HEK293 (cell line): ENCODE data around the gene AFF2.

Source experiments
- CTCF ChIA-PET: fragments of 350-600 bp; formaldehyde crosslinking; extraction: SDS; loops from one replicate; lab custom pipeline; 2021; ENCODE audit warnings: antibody characterized with exemption; lab: Yijun Ruan, JAX
- POLR2A ChIA-PET: fragments of 300-600 bp; formaldehyde crosslinking; extraction: SDS; loops from one replicate; lab custom pipeline; 2020; ENCODE audit warnings: antibody characterized with exemption, inconsistent platforms; lab: Yijun Ruan, JAX
- H3K27ac ChIP-seq: fragments of 200-500 bp; sonication (Bioruptor generic); 2 replicates; pipeline ENCODE4 v1.5.1; 2014; ENCODE audit warnings: low read depth, low read length, control low read depth, inconsistent platforms; ENCODE audit errors: extremely low read depth
- H3K36me3 ChIP-seq, 2 experiments: fragments of 200-500 bp in 1 of 2; sonication (Bioruptor generic) in 1 of 2; 1 replicate in 1 of 2; 2 replicates in 1 of 2; pipeline ENCODE4 v1.5.1; 2014 to 2017; ENCODE audit warnings: inconsistent platforms in 2 of 2, low read length in 2 of 2; ENCODE audit not compliant: control insufficient read depth in 2 of 2, insufficient read depth in 1 of 2
- H3K4me1 ChIP-seq: fragments of 200-500 bp; sonication (Bioruptor generic); 2 replicates; pipeline ENCODE4 v1.5.1; 2014; ENCODE audit warnings: mild to moderate bottlenecking, low read length, inconsistent platforms; ENCODE audit not compliant: control insufficient read depth, insufficient read depth
- H3K4me3 ChIP-seq: 2 replicates; pipeline ENCODE4 v1.5.1; 2011; ENCODE audit warnings: low read depth, mild to moderate bottlenecking, control low read depth, low read length, moderate library complexity
- H3K9me3 ChIP-seq: fragments of 200-500 bp; sonication (Bioruptor generic); 2 replicates; pipeline ENCODE4 v1.5.1; 2014; ENCODE audit warnings: low read depth, low read length, inconsistent platforms; ENCODE audit not compliant: control insufficient read depth, insufficient read depth
- GLI2 ChIP-seq: fragments of 450-650 bp; formaldehyde crosslinking; IDR thresholded peaks from 2 replicates; pipeline ENCODE4; 2017; ENCODE audit warnings: missing biosample characterization, missing genetic modification characterization, low read depth, borderline replicate concordance
- IKZF3 ChIP-seq: fragments of 450-650 bp; IDR thresholded peaks from 2 replicates; pipeline ENCODE4 v1.5.0; 2018; ENCODE audit warnings: missing biosample characterization, mild to moderate bottlenecking, missing genetic modification characterization, moderate library complexity
- SCRT1 ChIP-seq: fragments of 450-650 bp; formaldehyde crosslinking; IDR thresholded peaks from 2 replicates; pipeline ENCODE4 v1.5.1; 2016; ENCODE audit warnings: missing biosample characterization, missing genetic modification characterization, borderline replicate concordance
- ZBTB21 ChIP-seq: fragments of 450-650 bp; formaldehyde crosslinking; IDR thresholded peaks from 2 replicates; pipeline ENCODE4 v1.5.1; 2017; ENCODE audit warnings: missing biosample characterization, missing genetic modification characterization
- ZBTB8A ChIP-seq: fragments of 450-650 bp; formaldehyde crosslinking; IDR thresholded peaks from 2 replicates; pipeline ENCODE4 v1.5.1; 2016; ENCODE audit warnings: missing biosample characterization, missing genetic modification characterization
- ZNF112 ChIP-seq: fragments of 450-650 bp; formaldehyde crosslinking; IDR thresholded peaks from 2 replicates; pipeline ENCODE4 v1.5.0; 2017; ENCODE audit warnings: missing biosample characterization, missing genetic modification characterization
- ZNF16 ChIP-seq: fragments of 450-650 bp; formaldehyde crosslinking; IDR thresholded peaks from 2 replicates; pipeline ENCODE4 v1.5.1; 2016; ENCODE audit warnings: low read depth, missing biosample characterization, missing genetic modification characterization
- ZNF184 ChIP-seq: fragments of 450-650 bp; IDR thresholded peaks from 2 replicates; pipeline ENCODE4 v1.5.1; 2018; ENCODE audit warnings: missing biosample characterization, mild to moderate bottlenecking, missing genetic modification characterization
- ZNF221 ChIP-seq: fragments of 450-650 bp; formaldehyde crosslinking; IDR thresholded peaks from 2 replicates; pipeline ENCODE4 v1.5.1; 2017; ENCODE audit warnings: missing biosample characterization, missing genetic modification characterization, borderline replicate concordance
- ZNF23 ChIP-seq: fragments of 450-650 bp; formaldehyde crosslinking; IDR thresholded peaks from 2 replicates; pipeline ENCODE4 v1.5.1; 2016; ENCODE audit warnings: missing biosample characterization, missing genetic modification characterization, borderline replicate concordance
- ZNF341 ChIP-seq: fragments of 450-650 bp; formaldehyde crosslinking; IDR thresholded peaks from 2 replicates; pipeline ENCODE4; 2016; ENCODE audit warnings: low read depth, missing biosample characterization, missing genetic modification characterization
- ZNF48 ChIP-seq: fragments of 450-650 bp; formaldehyde crosslinking; IDR thresholded peaks from 2 replicates; pipeline ENCODE4 v1.5.1; 2016; ENCODE audit warnings: missing biosample characterization, missing genetic modification characterization
- ZNF549 ChIP-seq: fragments of 450-650 bp; IDR thresholded peaks from 2 replicates; pipeline ENCODE4 v1.5.1; 2018; ENCODE audit warnings: missing biosample characterization, missing genetic modification characterization, mild to moderate bottlenecking, inconsistent platforms, moderate library complexity
- ZNF555 ChIP-seq: fragments of 450-650 bp; formaldehyde crosslinking; conservative IDR thresholded peaks from 2 replicates; pipeline ENCODE4 v1.5.1; 2017; ENCODE audit warnings: missing biosample characterization, mild to moderate bottlenecking, missing genetic modification characterization, inconsistent platforms
- ZNF585B ChIP-seq: fragments of 450-650 bp; formaldehyde crosslinking; IDR thresholded peaks from 2 replicates; pipeline ENCODE4 v1.5.1; 2016; ENCODE audit warnings: missing biosample characterization, missing genetic modification characterization
- ZNF596 ChIP-seq: fragments of 450-650 bp; IDR thresholded peaks from 2 replicates; pipeline ENCODE4 v1.5.0; 2018; ENCODE audit warnings: missing biosample characterization, mild to moderate bottlenecking, missing genetic modification characterization, moderate library complexity
- ZNF600 ChIP-seq: fragments of 450-650 bp; formaldehyde crosslinking; IDR thresholded peaks from 2 replicates; pipeline ENCODE4 v1.5.1; 2016; ENCODE audit warnings: missing biosample characterization, missing genetic modification characterization
- ZNF610 ChIP-seq: fragments of 450-650 bp; formaldehyde crosslinking; IDR thresholded peaks from 2 replicates; pipeline ENCODE4 v1.5.1; 2016; ENCODE audit warnings: missing biosample characterization, missing genetic modification characterization, borderline replicate concordance
- ZNF660 ChIP-seq: fragments of 450-650 bp; IDR thresholded peaks from 2 replicates; pipeline ENCODE4 v1.5.1; 2018; ENCODE audit warnings: missing biosample characterization, mild to moderate bottlenecking, missing genetic modification characterization
- ZNF701 ChIP-seq: fragments of 450-650 bp; formaldehyde crosslinking; IDR thresholded peaks from 2 replicates; pipeline ENCODE4 v1.5.1; 2016; ENCODE audit warnings: missing biosample characterization, missing genetic modification characterization
- ZNF776 ChIP-seq: fragments of 450-650 bp; formaldehyde crosslinking; IDR thresholded peaks from 2 replicates; pipeline ENCODE4 v1.5.0; 2017; ENCODE audit warnings: missing biosample characterization, missing genetic modification characterization, borderline replicate concordance
- ZNF791 ChIP-seq: fragments of 450-650 bp; formaldehyde crosslinking; IDR thresholded peaks from 2 replicates; pipeline ENCODE4 v1.5.1; 2016; ENCODE audit warnings: missing biosample characterization, missing genetic modification characterization
- TF ChIP-seq, protein P1 (sequence below): fragments of 450-650 bp; formaldehyde crosslinking; IDR thresholded peaks from 2 replicates; pipeline ENCODE4 v1.5.1; 2017; ENCODE audit warnings: missing biosample characterization, mild to moderate bottlenecking, missing genetic modification characterization, moderate library complexity
- TF ChIP-seq, protein P2 (sequence below): sonication (generic); formaldehyde crosslinking; IDR thresholded peaks from 2 replicates; pipeline ENCODE4 v1.8.1; 2022; ENCODE audit warnings: mild to moderate bottlenecking, moderate library complexity, missing genetic modification reagents
- TF ChIP-seq, protein P3 (sequence below): fragments of 450-650 bp; formaldehyde crosslinking; IDR thresholded peaks from 2 replicates; pipeline ENCODE4 v1.5.1; 2016; ENCODE audit warnings: missing biosample characterization, missing genetic modification characterization, borderline replicate concordance
- TF ChIP-seq, protein P4 (sequence below): fragments of 450-650 bp; formaldehyde crosslinking; IDR thresholded peaks from 2 replicates; pipeline ENCODE4 v1.5.1; 2016; ENCODE audit warnings: missing biosample characterization, missing genetic modification characterization

The AFF2 gene

DNA sequence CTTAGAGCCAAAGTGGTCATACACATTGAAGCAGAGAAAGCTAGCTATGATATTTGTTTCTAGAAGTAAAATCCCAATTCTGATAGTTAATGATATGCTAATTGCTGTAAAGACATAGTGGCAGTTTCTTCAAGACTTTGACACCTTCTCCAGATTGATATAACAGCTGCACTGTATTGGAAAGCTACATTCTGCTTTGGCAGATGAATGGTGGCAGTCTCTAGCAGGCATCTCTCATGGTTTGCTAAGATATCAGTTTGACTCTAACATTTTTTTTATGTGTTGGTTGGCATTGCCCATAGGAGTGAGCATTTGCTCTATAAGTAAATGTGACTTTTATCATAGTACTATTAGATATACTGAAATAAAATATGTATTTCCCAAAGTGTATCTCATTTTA lies 128.2 kb downstream of the AFF2 start:
- H3K4me1 ChIP-seq, result no peaks in the 10 kb centered on the region
- H3K4me3 ChIP-seq, result no peak overlapping the region
- no peak overlapping the region for H3K27ac ChIP-seq
- ChIA-PET POLR2A (no interaction called here), CTCF (no interaction called here)
- no peak for TF ChIP-seq ZNF776
- no peak for TF ChIP-seq ZNF16 (tag by site-specific recombination)
- no peak for TF ChIP-seq ZNF184 (tag by site-specific recombination)
- TF ChIP-seq ZNF112 (tag by site-specific recombination), result no peak
- no peak for TF ChIP-seq ZNF600
- TF ChIP-seq, protein P1, sequence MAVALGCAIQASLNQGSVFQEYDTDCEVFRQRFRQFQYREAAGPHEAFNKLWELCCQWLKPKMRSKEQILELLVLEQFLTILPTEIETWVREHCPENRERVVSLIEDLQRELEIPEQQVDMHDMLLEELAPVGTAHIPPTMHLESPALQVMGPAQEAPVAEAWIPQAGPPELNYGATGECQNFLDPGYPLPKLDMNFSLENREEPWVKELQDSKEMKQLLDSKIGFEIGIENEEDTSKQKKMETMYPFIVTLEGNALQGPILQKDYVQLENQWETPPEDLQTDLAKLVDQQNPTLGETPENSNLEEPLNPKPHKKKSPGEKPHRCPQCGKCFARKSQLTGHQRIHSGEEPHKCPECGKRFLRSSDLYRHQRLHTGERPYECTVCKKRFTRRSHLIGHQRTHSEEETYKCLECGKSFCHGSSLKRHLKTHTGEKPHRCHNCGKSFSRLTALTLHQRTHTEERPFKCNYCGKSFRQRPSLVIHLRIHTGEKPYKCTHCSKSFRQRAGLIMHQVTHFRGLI (tag by site-specific recombination), result no peak
- TF ChIP-seq ZBTB21, result no peak
- no peak for TF ChIP-seq ZNF791 (tag by site-specific recombination)
- TF ChIP-seq SCRT1 (tag by site-specific recombination), result no peak
- TF ChIP-seq, protein P2, sequence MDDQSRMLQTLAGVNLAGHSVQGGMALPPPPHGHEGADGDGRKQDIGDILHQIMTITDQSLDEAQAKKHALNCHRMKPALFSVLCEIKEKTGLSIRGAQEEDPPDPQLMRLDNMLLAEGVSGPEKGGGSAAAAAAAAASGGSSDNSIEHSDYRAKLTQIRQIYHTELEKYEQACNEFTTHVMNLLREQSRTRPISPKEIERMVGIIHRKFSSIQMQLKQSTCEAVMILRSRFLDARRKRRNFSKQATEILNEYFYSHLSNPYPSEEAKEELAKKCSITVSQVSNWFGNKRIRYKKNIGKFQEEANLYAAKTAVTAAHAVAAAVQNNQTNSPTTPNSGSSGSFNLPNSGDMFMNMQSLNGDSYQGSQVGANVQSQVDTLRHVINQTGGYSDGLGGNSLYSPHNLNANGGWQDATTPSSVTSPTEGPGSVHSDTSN (CRISPR knock-in tag), result no peak
- no peak for TF ChIP-seq ZNF555 (tag by site-specific recombination)
- no peak for TF ChIP-seq ZNF48 (tag by site-specific recombination)
- TF ChIP-seq ZNF596 (tag by site-specific recombination), result no peak
- H3K9me3 ChIP-seq, result no peaks in the 10 kb centered on the region
- no peaks in the 10 kb centered on the region for H3K36me3 ChIP-seq

DNA sequence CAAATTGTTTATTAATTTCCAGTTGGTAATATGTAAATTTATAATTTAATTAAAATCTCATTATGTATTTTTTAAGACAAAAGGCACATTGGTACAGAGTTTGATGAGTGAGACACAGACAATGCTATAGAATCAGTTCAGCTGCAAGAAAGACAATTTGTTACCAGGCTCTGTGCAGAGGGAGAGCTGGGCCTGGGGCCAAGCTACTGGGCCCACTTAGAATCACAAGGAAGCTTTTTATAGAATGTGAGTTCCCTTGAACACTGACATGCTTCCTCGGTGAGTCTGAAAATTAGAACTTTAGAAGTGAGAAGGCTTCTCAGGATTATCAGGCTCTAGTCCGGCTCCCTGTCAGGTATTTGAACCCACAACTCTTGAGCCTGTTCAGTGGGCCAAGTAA lies 129.0 kb downstream of the AFF2 start:
- no peaks in the 10 kb centered on the region for H3K36me3 ChIP-seq
- ChIA-PET POLR2A (no interaction called here), CTCF (no interaction called here)
- no peaks in the 10 kb centered on the region for H3K4me1 ChIP-seq
- H3K27ac ChIP-seq, result no peak overlapping the region
- H3K4me3 ChIP-seq, result no peak overlapping the region
- H3K9me3 ChIP-seq, result no peaks in the 10 kb centered on the region
- TF ChIP-seq ZNF610 (no peak), IKZF3 (no peak), ZNF660 (tag by site-specific recombination) (no peak), ZNF701 (no peak), ZNF585B (tag by site-specific recombination) (no peak), ZNF23 (tag by site-specific recombination) (no peak), ZNF221 (tag by site-specific recombination) (no peak), ZNF341 (tag by site-specific recombination) (no peak), ZBTB8A (tag by site-specific recombination) (no peak), GLI2 (tag by site-specific recombination) (no peak), ZNF549 (tag by site-specific recombination) (no peak)
- TF ChIP-seq, protein P3, sequence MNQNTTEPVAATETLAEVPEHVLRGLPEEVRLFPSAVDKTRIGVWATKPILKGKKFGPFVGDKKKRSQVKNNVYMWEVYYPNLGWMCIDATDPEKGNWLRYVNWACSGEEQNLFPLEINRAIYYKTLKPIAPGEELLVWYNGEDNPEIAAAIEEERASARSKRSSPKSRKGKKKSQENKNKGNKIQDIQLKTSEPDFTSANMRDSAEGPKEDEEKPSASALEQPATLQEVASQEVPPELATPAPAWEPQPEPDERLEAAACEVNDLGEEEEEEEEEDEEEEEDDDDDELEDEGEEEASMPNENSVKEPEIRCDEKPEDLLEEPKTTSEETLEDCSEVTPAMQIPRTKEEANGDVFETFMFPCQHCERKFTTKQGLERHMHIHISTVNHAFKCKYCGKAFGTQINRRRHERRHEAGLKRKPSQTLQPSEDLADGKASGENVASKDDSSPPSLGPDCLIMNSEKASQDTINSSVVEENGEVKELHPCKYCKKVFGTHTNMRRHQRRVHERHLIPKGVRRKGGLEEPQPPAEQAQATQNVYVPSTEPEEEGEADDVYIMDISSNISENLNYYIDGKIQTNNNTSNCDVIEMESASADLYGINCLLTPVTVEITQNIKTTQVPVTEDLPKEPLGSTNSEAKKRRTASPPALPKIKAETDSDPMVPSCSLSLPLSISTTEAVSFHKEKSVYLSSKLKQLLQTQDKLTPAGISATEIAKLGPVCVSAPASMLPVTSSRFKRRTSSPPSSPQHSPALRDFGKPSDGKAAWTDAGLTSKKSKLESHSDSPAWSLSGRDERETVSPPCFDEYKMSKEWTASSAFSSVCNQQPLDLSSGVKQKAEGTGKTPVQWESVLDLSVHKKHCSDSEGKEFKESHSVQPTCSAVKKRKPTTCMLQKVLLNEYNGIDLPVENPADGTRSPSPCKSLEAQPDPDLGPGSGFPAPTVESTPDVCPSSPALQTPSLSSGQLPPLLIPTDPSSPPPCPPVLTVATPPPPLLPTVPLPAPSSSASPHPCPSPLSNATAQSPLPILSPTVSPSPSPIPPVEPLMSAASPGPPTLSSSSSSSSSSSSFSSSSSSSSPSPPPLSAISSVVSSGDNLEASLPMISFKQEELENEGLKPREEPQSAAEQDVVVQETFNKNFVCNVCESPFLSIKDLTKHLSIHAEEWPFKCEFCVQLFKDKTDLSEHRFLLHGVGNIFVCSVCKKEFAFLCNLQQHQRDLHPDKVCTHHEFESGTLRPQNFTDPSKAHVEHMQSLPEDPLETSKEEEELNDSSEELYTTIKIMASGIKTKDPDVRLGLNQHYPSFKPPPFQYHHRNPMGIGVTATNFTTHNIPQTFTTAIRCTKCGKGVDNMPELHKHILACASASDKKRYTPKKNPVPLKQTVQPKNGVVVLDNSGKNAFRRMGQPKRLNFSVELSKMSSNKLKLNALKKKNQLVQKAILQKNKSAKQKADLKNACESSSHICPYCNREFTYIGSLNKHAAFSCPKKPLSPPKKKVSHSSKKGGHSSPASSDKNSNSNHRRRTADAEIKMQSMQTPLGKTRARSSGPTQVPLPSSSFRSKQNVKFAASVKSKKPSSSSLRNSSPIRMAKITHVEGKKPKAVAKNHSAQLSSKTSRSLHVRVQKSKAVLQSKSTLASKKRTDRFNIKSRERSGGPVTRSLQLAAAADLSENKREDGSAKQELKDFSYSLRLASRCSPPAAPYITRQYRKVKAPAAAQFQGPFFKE (tag by site-specific recombination), result no peak
- TF ChIP-seq, protein P4, sequence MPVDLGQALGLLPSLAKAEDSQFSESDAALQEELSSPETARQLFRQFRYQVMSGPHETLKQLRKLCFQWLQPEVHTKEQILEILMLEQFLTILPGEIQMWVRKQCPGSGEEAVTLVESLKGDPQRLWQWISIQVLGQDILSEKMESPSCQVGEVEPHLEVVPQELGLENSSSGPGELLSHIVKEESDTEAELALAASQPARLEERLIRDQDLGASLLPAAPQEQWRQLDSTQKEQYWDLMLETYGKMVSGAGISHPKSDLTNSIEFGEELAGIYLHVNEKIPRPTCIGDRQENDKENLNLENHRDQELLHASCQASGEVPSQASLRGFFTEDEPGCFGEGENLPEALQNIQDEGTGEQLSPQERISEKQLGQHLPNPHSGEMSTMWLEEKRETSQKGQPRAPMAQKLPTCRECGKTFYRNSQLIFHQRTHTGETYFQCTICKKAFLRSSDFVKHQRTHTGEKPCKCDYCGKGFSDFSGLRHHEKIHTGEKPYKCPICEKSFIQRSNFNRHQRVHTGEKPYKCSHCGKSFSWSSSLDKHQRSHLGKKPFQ (tag by site-specific recombination), result no peak
- TF ChIP-seq, protein P2 (CRISPR knock-in tag), result no peak
